Neuronal stem cell (in vitro differentiated cells): ENCODE data around the gene PIP4K2C.

Experiments
- DNase-seq: peaks from one replicate; pipeline ENCODE4 v3.0.0-alpha.2; 2013; ENCODE audit warnings: low spot score
- H2AFZ ChIP-seq: one replicate; pipeline ENCODE4 v1.6.1; 2013; ENCODE audit warnings: mild to moderate bottlenecking, low read length, inconsistent platforms
- H2AK5ac ChIP-seq: 2 replicates; pipeline ENCODE4 v1.6.1; 2013; ENCODE audit warnings: low read depth, mild to moderate bottlenecking, inconsistent platforms, low read length, moderate library complexity, mixed read lengths
- H2BK120ac ChIP-seq: 2 replicates; pipeline ENCODE4 v1.6.1; 2013; ENCODE audit warnings: low read depth, mild to moderate bottlenecking, inconsistent platforms, low read length, moderate library complexity, mixed read lengths
- H2BK12ac ChIP-seq: one replicate; pipeline ENCODE4 v1.6.1; 2013; ENCODE audit warnings: low read length, inconsistent platforms
- H2BK15ac ChIP-seq: 2 replicates; pipeline ENCODE4 v1.6.1; 2013; ENCODE audit warnings: mild to moderate bottlenecking, low read length, inconsistent platforms, mixed read lengths
- H2BK5ac ChIP-seq: one replicate; pipeline ENCODE4 v1.6.1; 2013; ENCODE audit warnings: inconsistent platforms, mild to moderate bottlenecking, low read length, moderate library complexity
- H3K14ac ChIP-seq: one replicate; pipeline ENCODE4 v1.6.1; 2013; ENCODE audit warnings: low read length, inconsistent platforms
- H3K18ac ChIP-seq: 2 replicates; pipeline ENCODE4 v1.6.1; 2013; ENCODE audit warnings: low read length, inconsistent platforms
- H3K23ac ChIP-seq: 2 replicates; pipeline ENCODE4 v1.6.1; 2013; ENCODE audit warnings: low read depth, mild to moderate bottlenecking, mixed read lengths, low read length, inconsistent platforms; ENCODE audit not compliant: poor library complexity
- H3K27ac ChIP-seq: replicated peaks from 3 replicates; pipeline ENCODE4 v1.5.1; 2013; ENCODE audit warnings: low read length, inconsistent platforms
- H3K27me3 ChIP-seq, 3 experiments: 2 replicates each; pipeline ENCODE4 v1.6.1; 2013; ENCODE audit warnings: low read length in 3 of 3, mild to moderate bottlenecking in 2 of 3, inconsistent platforms in 1 of 3, low read depth in 1 of 3, mixed read lengths in 1 of 3, moderate library complexity in 1 of 3; ENCODE audit not compliant: control insufficient read depth in 3 of 3, insufficient read depth in 3 of 3
- H3K36me3 ChIP-seq, 2 donors: replicated peaks in 1 of 2; 2 replicates each; pipeline ENCODE4 v1.6.1; 2013; ENCODE audit warnings: low read length in 2 of 2; ENCODE audit not compliant: control insufficient read depth in 2 of 2, insufficient read depth in 2 of 2
- H3K4ac ChIP-seq: 2 replicates; pipeline ENCODE4 v1.6.1; 2013; ENCODE audit warnings: inconsistent platforms, mild to moderate bottlenecking, low read length, moderate library complexity
- H3K4me1 ChIP-seq, 2 donors: 1 replicate in 1 of 2; 2 replicates in 1 of 2; pipeline ENCODE4 v1.6.1; 2013; ENCODE audit warnings: low read length in 2 of 2, low read depth in 1 of 2; ENCODE audit not compliant: control insufficient read depth in 2 of 2, insufficient read depth in 1 of 2
- H3K4me2 ChIP-seq: one replicate; pipeline ENCODE4 v1.6.1; 2013; ENCODE audit warnings: mild to moderate bottlenecking, low read length, inconsistent platforms; ENCODE audit not compliant: insufficient read depth, poor library complexity, severe bottlenecking
- H3K4me3 ChIP-seq, 2 donors: 2 replicates each; pipeline ENCODE4 v1.5.1; 2013; ENCODE audit warnings: low read length in 2 of 2, mild to moderate bottlenecking in 2 of 2, inconsistent platforms in 1 of 2, moderate library complexity in 1 of 2
- H3K79me1 ChIP-seq: one replicate; pipeline ENCODE4 v1.6.1; 2013; ENCODE audit warnings: low read depth, mild to moderate bottlenecking, inconsistent platforms, low read length, moderate library complexity
- H3K9ac ChIP-seq: one replicate; pipeline ENCODE4 v1.6.1; 2013; ENCODE audit warnings: mild to moderate bottlenecking, low read depth, low read length, inconsistent platforms; ENCODE audit not compliant: poor library complexity
- H3K9me3 ChIP-seq, 2 donors: replicated peaks in 1 of 2; 2 replicates each; pipeline versions ENCODE3 to v1.6.1; 2013; ENCODE audit warnings: low read length in 2 of 2, mild to moderate bottlenecking in 2 of 2, inconsistent platforms in 1 of 2, low read depth in 1 of 2, mixed read lengths in 1 of 2, moderate library complexity in 1 of 2; ENCODE audit not compliant: control insufficient read depth in 2 of 2, insufficient read depth in 1 of 2
- H4K8ac ChIP-seq: one replicate; pipeline ENCODE4 v1.6.1; 2013; ENCODE audit warnings: low read depth, mild to moderate bottlenecking, inconsistent platforms, low read length, moderate library complexity
- H4K91ac ChIP-seq: one replicate; pipeline ENCODE4 v1.6.1; 2013; ENCODE audit warnings: low read length, low read depth, mild to moderate bottlenecking, inconsistent platforms; ENCODE audit not compliant: poor library complexity
- WGBS, 2 donors: extraction: QIAGEN DNeasy Blood & Tissue Kit; methylation state at CpG; one replicate each; pipeline ENCODE4 v1.1.7; 2013; ENCODE audit warnings: missing lambda C conversion rate in 2 of 2, mixed read lengths in 1 of 2; ENCODE audit not compliant: insufficient read length in 2 of 2, insufficient replicate concordance in 1 of 2; ENCODE audit errors: extremely low coverage in 2 of 2; 5-methylcytosine and 5-hydroxymethylcytosine counted together

The PIP4K2C gene

GRCh38 chr12:57610554-57611107 is 19.6 kb downstream of the PIP4K2C start:
- H3K79me1 ChIP-seq: no peaks in the 10 kb centered on the region
- H2BK5ac ChIP-seq: no peak overlapping the region
- H3K27me3 ChIP-seq: peaks cover 0 to 5% (median 0%) of the 10 kb centered on the region in 3 experiments
- H3K36me3 ChIP-seq: peaks cover 22 to 58% of the 10 kb centered on the region in 2 donors
- no peak for DNase-seq
- no peak overlapping the region for H2BK12ac ChIP-seq
- no peak overlapping the region for H4K91ac ChIP-seq
- WGBS, 2 donors: no CpG with 5 or more reads among the region's 29 CpGs
- H3K4me2 ChIP-seq: peak overlapping the region; percentile 81
- H2AFZ ChIP-seq: peak overlapping the region; percentile 97
- no peak overlapping the region for H3K27ac ChIP-seq
- H3K14ac ChIP-seq: no peak overlapping the region
- no peak overlapping the region for H2BK120ac ChIP-seq
- peak overlapping the region; percentile 44 for H3K18ac ChIP-seq
- H4K8ac ChIP-seq: no peak overlapping the region
- H3K4ac ChIP-seq: no peak overlapping the region
- peaks cover 10 to 11% of the 10 kb centered on the region in 2 donors for H3K4me1 ChIP-seq
- H3K4me3 ChIP-seq: peak overlapping the region; percentile 61 to 84
- H2AK5ac ChIP-seq: peak overlapping the region; percentile 19
- peak overlapping the region; percentile 14 for H2BK15ac ChIP-seq
- no peak overlapping the region for H3K23ac ChIP-seq
- peak overlapping the region; percentile 71 for H3K9ac ChIP-seq
- no peaks in the 10 kb centered on the region for H3K9me3 ChIP-seq

- Histone ChIP-seq H3K79me1 (no peaks in the 10 kb centered on the region), H3K27ac (peak within 1 kb of the TSS; percentile 71), H3K36me3 (peaks cover 28 to 58% of the 10 kb centered on the region in 2 donors), H3K4me2 (peak within 1 kb of the TSS; percentile 81), H3K9me3 (no peaks in the 10 kb centered on the region), H2AFZ (peak within 1 kb of the TSS; percentile 97), H2BK15ac (peak within 1 kb of the TSS; percentile 14), H2BK12ac (no peak within 1 kb of the TSS), H4K8ac (no peak within 1 kb of the TSS), H2AK5ac (peak within 1 kb of the TSS; percentile 66), H3K4ac (no peak within 1 kb of the TSS), H3K23ac (peak within 1 kb of the TSS; percentile 92), H3K4me1 (peaks cover 6 to 9% of the 10 kb centered on the region in 2 donors), H3K4me3 (peak within 1 kb of the TSS; percentile 61 to 84), H3K9ac (peak within 1 kb of the TSS; percentile 75), H2BK120ac (no peak within 1 kb of the TSS), H4K91ac (no peak within 1 kb of the TSS), H3K18ac (peak within 1 kb of the TSS; percentile 94), H3K27me3 (peaks cover 0 to 5% (median 0%) of the 10 kb centered on the region in 3 experiments), H2BK5ac (peak within 1 kb of the TSS; percentile 84), H3K14ac (no peak within 1 kb of the TSS)
- no CpG with 5 or more reads among the region's 55 CpGs for WGBS, 2 donors
- peak; percentile 70 for DNase-seq
Observed at GRCh38 chr12:57611108-57611826, 20.3 kb downstream of the PIP4K2C start, which contains the start of gene ARHGEF25. ARHGEF25 (plus strand) TSS chr12:57611435; CDS start chr12:57611895, 460 bp downstream.

- Histone ChIP-seq H3K27ac (no peak overlapping the region), H3K27me3 (peaks cover 0 to 6% (median 0%) of the 10 kb centered on the region in 3 experiments), H3K9me3 (no peaks in the 10 kb centered on the region), H3K14ac (no peak overlapping the region), H3K23ac (no peak overlapping the region), H3K79me1 (no peaks in the 10 kb centered on the region), H2AK5ac (peak overlapping the region; percentile 66), H3K4me3 (peak overlapping the region; percentile 61 to 69), H3K4ac (no peak overlapping the region), H2AFZ (peak overlapping the region; percentile 97), H3K36me3 (peaks cover 28 to 63% of the 10 kb centered on the region in 2 donors), H3K4me1 (peaks cover 6 to 9% of the 10 kb centered on the region in 2 donors), H4K8ac (no peak overlapping the region), H2BK15ac (no peak overlapping the region), H3K18ac (peak overlapping the region; percentile 84), H3K9ac (peak overlapping the region; percentile 67), H2BK12ac (no peak overlapping the region), H4K91ac (no peak overlapping the region), H3K4me2 (peak overlapping the region; percentile 81), H2BK120ac (no peak overlapping the region), H2BK5ac (peak overlapping the region; percentile 84)
- WGBS, 2 donors: no CpG with 5 or more reads among the region's 23 CpGs
- no peak for DNase-seq
Observed at GRCh38 chr12:57611827-57612710, 21.1 kb downstream of the PIP4K2C start.
